ENCODE measurements around the gene SLC9A4.
"Not testable (repeated sequence)": the region's sequence is repeated elsewhere in the genome, so short reads cannot be mapped to it uniquely, and the experiment has no call there.

SLC9A4 gene

GRCh38 chr2:102550151-102550550 is 77.1 kb downstream of the SLC9A4 start:
- DNase-seq (ENCODE audit: low read depth in 2 of 2), result no peak

- no peak for DNase-seq (ENCODE audit: low read depth in 2 of 2)
Observed at GRCh38 chr2:102551329-102552096, 78.5 kb downstream of the SLC9A4 start.

GRCh38 chr2:102553601-102554000 is 80.6 kb downstream of the SLC9A4 start:
- no peak for DNase-seq (ENCODE audit: low read depth in 2 of 2)

- DNase-seq (ENCODE audit: low read depth in 2 of 2), result no peak
Observed at GRCh38 chr2:102558463-102558862, 85.4 kb downstream of the SLC9A4 start.

- not testable (repeated sequence) for DNase-seq (ENCODE audit: low read depth in 2 of 2)
Observed at GRCh38 chr2:102562542-102562941, 89.5 kb downstream of the SLC9A4 start.

- DNase-seq (ENCODE audit: low read depth in 2 of 2), result no peak
Observed at GRCh38 chr2:102575888-102576287, 102.9 kb downstream of the SLC9A4 start.

GRCh38 chr2:102578376-102578775 is 105.3 kb downstream of the SLC9A4 start:
- DNase-seq (ENCODE audit: low read depth in 2 of 2), result no peak

GRCh38 chr2:102581911-102582310 is 108.9 kb downstream of the SLC9A4 start:
- DNase-seq (ENCODE audit: low read depth in 2 of 2), result no peak

GRCh38 chr2:102582845-102583244 is 109.8 kb downstream of the SLC9A4 start:
- no peak for DNase-seq (ENCODE audit: low read depth in 2 of 2)

All from activated CD4-positive, alpha-beta T cell treated with anti-CD3 and anti-CD28 coated beads for 24 hours (primary cell).